ENCODE data around the gene RPTOR. TPM values are rescaled to one million over a fixed set of nuclear protein-coding genes. Genes with fewer than 3 reads are reported as not detected.
"Not testable (repeated sequence)": the region's sequence is repeated elsewhere in the genome, so short reads cannot be mapped to it uniquely, and the experiment has no call there.

Gene RPTOR
- total RNA-seq, 1 donor: 45.5 TPM

- DNase-seq (ENCODE audit: low read depth in 2 of 3, low spot score in 2 of 3): no peak
These were observed 246.5 kb downstream of the RPTOR start for GRCh38 chr17:80790981-80791742.

GRCh38 chr17:80791758-80792284 lies 247.2 kb downstream of the RPTOR start:
- DNase-seq (ENCODE audit: low read depth in 2 of 3, low spot score in 2 of 3): no peak

DNA sequence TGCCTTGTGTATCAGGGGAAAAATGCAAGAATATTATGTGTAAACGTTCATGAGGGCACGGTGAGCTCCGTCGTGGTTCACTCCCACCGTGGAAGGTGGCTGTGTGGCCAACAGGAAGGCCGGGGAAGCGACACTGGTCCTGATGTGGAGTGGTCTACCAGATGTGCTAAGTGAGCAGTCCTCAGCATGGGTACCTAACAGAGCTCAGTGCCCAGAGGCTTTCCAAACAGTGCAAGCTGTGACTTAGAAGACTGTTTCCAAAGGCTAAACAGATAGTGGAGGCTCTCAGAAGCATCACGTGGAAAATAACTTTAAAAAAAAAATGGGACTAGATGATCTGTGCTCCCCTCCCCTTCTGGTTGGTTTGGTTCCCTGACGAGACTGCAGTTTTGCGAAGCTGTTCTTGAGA lies 247.7 kb downstream of the RPTOR start:
- DNase-seq (ENCODE audit: low read depth in 2 of 3, low spot score in 2 of 3): no peak

DNA sequence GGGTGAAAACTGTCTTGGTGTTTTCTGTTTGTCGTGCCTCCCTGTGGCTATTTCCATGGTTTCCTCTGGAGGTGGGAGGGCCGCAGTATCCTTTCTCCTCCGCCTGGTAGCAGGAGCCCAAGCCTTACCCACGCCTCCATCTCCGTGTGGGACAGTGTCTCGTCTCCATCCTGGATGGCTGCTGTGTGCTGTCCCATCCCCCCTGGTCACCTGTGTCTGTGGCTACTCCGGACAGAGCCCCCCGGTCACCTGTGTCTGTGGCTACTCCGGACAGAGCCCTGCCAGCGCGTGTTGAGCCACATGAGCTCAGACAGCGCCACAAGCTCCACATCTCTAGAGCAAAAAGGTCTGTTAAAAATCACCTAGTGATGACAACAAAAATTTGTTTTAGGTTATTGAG lies 248.8 kb downstream of the RPTOR start:
- DNase-seq (ENCODE audit: low read depth in 2 of 3, low spot score in 2 of 3): no peak

DNA sequence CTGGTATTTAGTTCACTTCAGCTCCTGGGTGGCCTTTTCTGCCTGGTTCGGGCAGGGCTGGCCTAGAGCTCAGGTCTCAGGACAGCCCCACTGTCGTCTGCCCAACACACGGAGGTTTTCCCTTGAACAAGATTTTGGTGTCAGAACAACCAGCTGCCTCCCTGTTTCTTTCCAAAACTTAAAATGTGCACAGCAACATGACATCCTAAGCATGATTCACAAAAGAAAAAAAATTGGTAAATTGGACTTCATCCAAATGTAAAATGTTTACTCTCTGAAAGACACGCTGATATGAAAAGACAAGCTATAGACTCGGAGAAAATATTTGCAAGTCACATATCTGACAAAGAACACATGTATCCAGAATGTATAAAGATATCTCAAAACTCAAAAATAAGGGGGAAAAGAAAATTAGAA lies 249.2 kb downstream of the RPTOR start:
- no peak for DNase-seq (ENCODE audit: low read depth in 2 of 3, low spot score in 2 of 3)

GRCh38 chr17:80794281-80795089 lies 249.8 kb downstream of the RPTOR start:
- no peak for DNase-seq (ENCODE audit: low read depth in 2 of 3, low spot score in 2 of 3)

- no peak for DNase-seq (ENCODE audit: low read depth in 2 of 3, low spot score in 2 of 3)
These were observed 250.5 kb downstream of the RPTOR start for GRCh38 chr17:80795090-80795580.

DNA sequence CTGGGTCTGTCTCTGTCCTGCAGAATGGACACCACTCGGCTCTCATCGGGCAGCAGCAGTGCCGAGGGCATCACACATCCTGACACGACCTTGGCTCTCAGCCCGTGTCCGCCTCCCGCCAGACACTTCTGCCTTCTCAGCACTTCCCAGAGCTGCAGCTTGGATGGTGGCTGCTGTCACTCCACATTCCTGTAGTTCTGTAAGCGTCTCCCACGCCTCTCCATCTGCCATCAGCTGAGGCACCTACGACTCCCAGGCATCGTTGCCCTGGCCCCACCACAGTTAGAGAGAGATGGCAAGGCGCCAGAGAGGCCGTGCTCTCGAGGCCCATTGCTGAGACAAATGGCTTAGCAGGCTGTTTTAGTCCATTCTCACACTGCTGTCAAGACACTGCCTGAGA lies 251.1 kb downstream of the RPTOR start:
- no peak for DNase-seq (ENCODE audit: low read depth in 2 of 3, low spot score in 2 of 3)

GRCh38 chr17:80796430-80796861 lies 251.8 kb downstream of the RPTOR start:
- DNase-seq (ENCODE audit: low read depth in 2 of 3, low spot score in 2 of 3): no peak

GRCh38 chr17:80797222-80797621 lies 252.6 kb downstream of the RPTOR start:
- DNase-seq (ENCODE audit: low read depth in 2 of 3, low spot score in 2 of 3): not testable (repeated sequence)

DNA sequence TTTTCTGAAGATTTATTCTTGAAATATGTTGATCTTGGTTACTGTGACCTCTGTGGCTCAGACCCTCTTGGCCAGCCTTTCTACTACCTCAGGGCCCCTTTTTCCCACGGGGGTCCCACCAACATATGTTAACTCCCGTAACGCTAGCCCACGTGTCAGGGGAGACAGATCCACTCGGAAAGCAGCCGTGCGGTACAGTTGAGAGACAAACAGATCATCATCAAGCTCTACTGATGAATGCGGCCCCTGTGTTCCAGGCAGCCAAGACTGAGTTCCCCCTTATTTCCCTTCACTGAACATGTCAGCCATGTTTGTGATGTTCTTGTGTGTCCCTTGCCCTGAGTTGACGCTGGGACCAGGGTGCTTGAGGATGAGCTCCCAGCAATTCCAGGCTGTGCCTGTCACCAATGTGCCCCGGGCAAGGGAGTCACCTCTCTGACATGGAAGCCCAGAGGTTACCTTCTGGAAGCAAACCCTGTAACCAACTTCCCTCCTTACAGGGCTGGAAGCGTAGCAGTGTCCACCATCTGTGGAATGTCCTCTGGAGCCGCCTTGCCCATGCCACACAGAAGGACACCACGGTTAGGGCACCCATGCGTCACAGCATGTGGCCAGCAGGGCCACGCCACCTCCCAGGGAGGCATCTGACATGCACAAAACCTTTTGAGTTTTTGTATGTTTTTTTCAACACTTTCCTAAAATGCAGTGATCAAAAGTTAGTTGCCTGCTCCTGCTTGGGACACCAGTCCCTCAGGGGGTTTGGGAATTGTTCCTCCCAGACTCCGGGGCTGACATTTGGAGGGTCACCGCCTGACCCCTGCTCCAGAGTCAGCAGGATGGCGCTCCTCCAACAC lies 253.3 kb downstream of the RPTOR start:
- DNase-seq (ENCODE audit: low read depth in 2 of 3, low spot score in 2 of 3): no peak

GRCh38 chr17:80798595-80799537 lies 254.2 kb downstream of the RPTOR start:
- DNase-seq (ENCODE audit: low read depth in 2 of 3, low spot score in 2 of 3): no peak

- DNase-seq (ENCODE audit: low read depth in 2 of 3, low spot score in 2 of 3): no peak
These were observed 255.2 kb downstream of the RPTOR start for GRCh38 chr17:80799538-80800480.

GRCh38 chr17:80800481-80801391 lies 256.1 kb downstream of the RPTOR start:
- no peak for DNase-seq (ENCODE audit: low read depth in 2 of 3, low spot score in 2 of 3)

DNA sequence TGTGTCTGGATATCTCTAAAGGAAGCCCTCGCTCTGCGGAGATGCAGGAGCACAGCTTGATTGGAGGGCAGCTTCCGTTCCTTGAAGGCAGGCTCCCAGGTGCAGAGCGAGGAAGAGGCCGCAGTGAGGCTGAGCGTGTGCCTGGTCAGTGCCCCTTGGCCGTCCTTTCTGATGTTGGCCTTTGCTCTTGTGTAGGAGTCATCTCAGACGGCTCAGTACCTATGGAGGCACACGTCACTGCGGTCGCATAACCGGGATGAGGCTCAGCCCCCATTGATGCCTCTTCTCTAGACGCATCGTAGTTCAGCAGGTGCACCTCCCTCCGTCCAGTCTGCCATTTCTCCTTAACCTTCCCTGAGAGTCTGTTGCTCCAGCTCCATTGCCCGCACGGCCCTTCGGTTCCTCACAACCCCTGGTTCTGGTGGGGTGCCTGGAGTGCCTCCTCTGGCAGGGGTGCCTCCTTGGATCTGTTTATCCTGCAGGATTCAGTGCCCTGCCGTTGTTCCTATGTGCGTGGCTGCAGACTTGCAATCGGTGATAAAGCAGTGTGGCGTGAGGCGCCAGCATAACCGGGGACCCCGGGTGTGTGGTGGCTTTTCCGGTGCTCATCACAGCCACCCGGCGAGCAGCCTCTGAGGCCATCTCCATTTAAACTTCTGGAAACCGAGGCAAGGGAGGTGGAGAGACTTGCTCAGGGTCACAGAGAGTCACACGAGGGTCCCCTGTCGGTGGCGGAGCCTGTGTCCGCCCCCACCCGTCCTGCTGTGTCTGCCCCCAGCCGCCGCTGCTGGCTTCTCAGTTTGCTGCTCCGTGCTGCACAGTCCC lies 258.2 kb downstream of the RPTOR start:
- no peak for DNase-seq (ENCODE audit: low read depth in 2 of 3, low spot score in 2 of 3)

Measured in hematopoietic multipotent progenitor cell (in vitro differentiated cells).